Measurements from ENCODE around the gene SYMPK. TPM values are rescaled to one million over a fixed set of nuclear protein-coding genes. Genes with fewer than 3 reads are reported as not detected.
A peak's percentile ranks its signal among the peaks of the same experiment; 100 is the strongest.

SYMPK gene
- total RNA-seq, 2 donors from 2014 or later: 16.4 to 20.6 TPM

GRCh38 chr19:45881082-45881908 lies 18.3 kb upstream of the SYMPK start:
- Histone ChIP-seq H3K4me3 (no peak overlapping the region), H3K27ac (no peak overlapping the region), H3K27me3 (no peaks in the 10 kb centered on the region), H3K9me3 (no peaks in the 10 kb centered on the region), H3K36me3 (peaks cover 10% of the 10 kb centered on the region), H3K4me1 (peaks cover 0 to 51% of the 10 kb centered on the region in 2 donors)
- DNase-seq (ENCODE audit: low spot score): no peak
- TF ChIP-seq CTCF (IDR thresholded peaks at IDR 0.05): no peak

- Histone ChIP-seq H3K36me3 (peaks cover 10% of the 10 kb centered on the region), H3K4me1 (peaks cover 0 to 46% of the 10 kb centered on the region in 2 donors), H3K27me3 (no peaks in the 10 kb centered on the region), H3K27ac (no peak overlapping the region), H3K9me3 (no peaks in the 10 kb centered on the region), H3K4me3 (no peak overlapping the region)
- DNase-seq (ENCODE audit: low spot score): no peak
- TF ChIP-seq CTCF (IDR thresholded peaks at IDR 0.05): no peak
These were observed 17.0 kb upstream of the SYMPK start for GRCh38 chr19:45879971-45880370.

- Histone ChIP-seq H3K4me3 (no peak overlapping the region), H3K36me3 (peaks cover 1% of the 10 kb centered on the region), H3K4me1 (peaks cover 0 to 37% of the 10 kb centered on the region in 2 donors), H3K27ac (no peak overlapping the region), H3K27me3 (no peaks in the 10 kb centered on the region), H3K9me3 (no peaks in the 10 kb centered on the region)
- TF ChIP-seq CTCF (IDR thresholded peaks at IDR 0.05): no peak
- DNase-seq (ENCODE audit: low spot score): no peak
These were observed 16.1 kb upstream of the SYMPK start for GRCh38 chr19:45879055-45879454.

GRCh38 chr19:45878043-45878794 lies 15.3 kb upstream of the SYMPK start:
- H3K4me1 ChIP-seq: peaks cover 0 to 29% of the 10 kb centered on the region in 2 donors
- no peak overlapping the region for H3K4me3 ChIP-seq
- no peak for TF ChIP-seq CTCF (IDR thresholded peaks at IDR 0.05)
- no peak for DNase-seq (ENCODE audit: low spot score)
- H3K9me3 ChIP-seq: no peaks in the 10 kb centered on the region
- no peak overlapping the region for H3K27ac ChIP-seq
- no peaks in the 10 kb centered on the region for H3K27me3 ChIP-seq
- H3K36me3 ChIP-seq: no peaks in the 10 kb centered on the region

- H3K27me3 ChIP-seq: no peaks in the 10 kb centered on the region
- no peaks in the 10 kb centered on the region for H3K36me3 ChIP-seq
- no peaks in the 10 kb centered on the region for H3K9me3 ChIP-seq
- no peak for DNase-seq (ENCODE audit: low spot score)
- H3K4me3 ChIP-seq: peak overlapping the region in 1 of 2 donors; percentile 34
- H3K27ac ChIP-seq: peak overlapping the region; percentile 26 to 62
- TF ChIP-seq CTCF (IDR thresholded peaks at IDR 0.05): no peak
- peaks cover 0 to 16% of the 10 kb centered on the region in 2 donors for H3K4me1 ChIP-seq
These were observed 13.7 kb upstream of the SYMPK start for GRCh38 chr19:45876411-45877197.
